ENCODE measurements around the gene ZBTB24.

ZBTB24 gene

GRCh38 chr6:109498936-109499335, 15.9 kb upstream of the ZBTB24 start:
- no peak for DNase-seq (ENCODE audit: low read depth)

DNA sequence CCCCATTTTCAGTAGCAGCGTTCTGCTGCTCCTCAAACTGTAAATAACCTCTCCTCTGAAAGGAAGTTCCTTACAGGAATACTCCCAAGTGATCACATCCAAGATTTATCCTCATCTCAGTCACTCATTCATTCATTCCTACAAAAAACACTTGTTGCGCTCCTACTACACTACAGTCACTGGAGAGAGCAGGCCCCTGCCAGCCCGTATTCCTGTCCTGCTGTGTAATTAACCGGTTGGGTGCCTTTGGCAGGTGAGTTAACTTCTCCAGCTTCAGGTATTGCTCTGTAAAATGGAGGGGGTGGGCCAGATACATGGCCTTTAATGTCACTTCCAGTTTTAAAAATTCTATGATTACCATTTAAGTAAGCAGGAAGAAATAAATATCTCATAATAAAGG, 15.0 kb upstream of the ZBTB24 start:
- DNase-seq (ENCODE audit: low read depth), result no peak

DNA sequence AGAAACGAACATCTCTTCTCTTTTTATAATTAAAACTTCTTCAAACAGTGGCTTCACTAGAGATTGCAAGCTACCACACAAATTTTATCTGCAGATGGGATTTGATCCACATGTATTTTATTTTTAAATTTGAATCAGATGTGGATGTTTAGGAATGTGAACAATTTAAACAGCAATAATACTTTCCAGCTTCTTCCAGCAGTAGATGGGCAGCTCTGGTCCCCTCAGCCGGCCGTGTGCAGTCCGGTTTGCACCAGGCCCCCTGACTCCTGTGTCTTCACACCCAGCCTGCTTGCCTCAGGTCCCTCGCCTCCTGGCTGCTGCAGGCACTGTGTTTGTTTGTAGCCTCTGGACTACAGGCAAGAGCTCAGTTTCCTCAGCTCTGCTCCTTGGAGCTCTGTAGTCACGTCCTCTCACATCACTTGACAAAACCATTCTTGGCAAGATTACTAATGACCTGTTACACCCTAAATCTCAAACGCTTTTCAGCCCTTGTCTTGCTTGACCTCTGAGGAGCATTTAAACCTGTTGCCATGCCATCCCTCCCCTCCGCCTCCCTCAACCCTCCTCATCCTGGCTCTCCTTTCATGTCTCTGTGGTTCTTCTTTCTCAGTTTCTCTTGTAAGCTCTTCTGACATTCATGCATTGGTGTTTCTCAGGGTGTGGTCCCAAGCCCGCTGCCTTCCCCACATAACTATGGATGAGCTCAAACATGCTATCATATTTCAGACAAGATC, 13.2 kb upstream of the ZBTB24 start:
- DNase-seq (ENCODE audit: low read depth), result no peak

DNA sequence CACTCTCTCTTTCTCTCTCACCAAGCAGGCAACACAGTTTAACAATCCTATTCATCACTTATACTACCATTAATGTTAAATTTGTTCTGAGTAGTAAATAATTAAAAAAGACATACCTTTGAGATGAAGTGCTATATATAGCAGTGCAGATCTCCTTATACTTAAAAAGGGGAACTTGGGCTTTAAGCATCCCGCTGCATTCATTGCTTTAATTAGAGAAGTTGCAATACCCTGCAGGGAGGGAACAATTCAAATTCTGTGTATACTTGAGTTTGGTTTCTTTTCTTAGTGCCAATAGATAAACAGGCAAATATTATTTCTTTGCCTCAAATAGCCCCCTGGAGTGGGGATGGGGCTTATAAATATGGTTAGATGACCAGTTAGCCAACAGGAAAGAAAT, 10.8 kb upstream of the ZBTB24 start:
- DNase-seq (ENCODE audit: low read depth), result no peak

- DNase-seq (ENCODE audit: low read depth), result no peak
Measured at GRCh38 chr6:109491207-109491938, 8.4 kb upstream of the ZBTB24 start.

- no peak for DNase-seq (ENCODE audit: low read depth)
Measured at GRCh38 chr6:109490713-109491112, 7.7 kb upstream of the ZBTB24 start.

- no peak for DNase-seq (ENCODE audit: low read depth)
Measured at GRCh38 chr6:109488001-109488400, 5.0 kb upstream of the ZBTB24 start.

- DNase-seq (ENCODE audit: low read depth), result no peak
Measured at GRCh38 chr6:109486068-109486467, 3.0 kb upstream of the ZBTB24 start.

GRCh38 chr6:109485266-109485935, 2.4 kb upstream of the ZBTB24 start:
- no peak for DNase-seq (ENCODE audit: low read depth)

DNA sequence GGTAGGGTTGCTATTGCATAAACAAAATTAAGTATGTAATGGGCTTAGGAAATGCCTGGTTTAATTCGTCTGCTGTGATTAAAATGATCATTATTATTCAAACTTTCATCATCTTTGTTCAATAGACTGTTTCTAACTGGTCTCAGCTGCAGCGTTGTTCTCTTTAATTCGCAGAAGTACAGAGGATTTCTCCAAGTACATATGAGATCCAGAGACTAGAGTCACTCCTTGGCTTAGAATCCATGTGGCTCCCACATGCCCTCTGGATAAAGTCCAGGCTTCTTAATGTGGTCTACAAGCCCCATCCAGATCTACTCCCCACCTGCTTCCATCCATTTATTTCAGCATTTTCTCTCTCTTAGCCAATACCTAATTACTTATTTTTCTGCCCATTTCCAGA, 1.1 kb upstream of the ZBTB24 start:
- DNase-seq (ENCODE audit: low read depth), result no peak

GRCh38 chr6:109483735-109484057, 677 bp upstream of the ZBTB24 start:
- no peak for DNase-seq (ENCODE audit: low read depth)

DNA sequence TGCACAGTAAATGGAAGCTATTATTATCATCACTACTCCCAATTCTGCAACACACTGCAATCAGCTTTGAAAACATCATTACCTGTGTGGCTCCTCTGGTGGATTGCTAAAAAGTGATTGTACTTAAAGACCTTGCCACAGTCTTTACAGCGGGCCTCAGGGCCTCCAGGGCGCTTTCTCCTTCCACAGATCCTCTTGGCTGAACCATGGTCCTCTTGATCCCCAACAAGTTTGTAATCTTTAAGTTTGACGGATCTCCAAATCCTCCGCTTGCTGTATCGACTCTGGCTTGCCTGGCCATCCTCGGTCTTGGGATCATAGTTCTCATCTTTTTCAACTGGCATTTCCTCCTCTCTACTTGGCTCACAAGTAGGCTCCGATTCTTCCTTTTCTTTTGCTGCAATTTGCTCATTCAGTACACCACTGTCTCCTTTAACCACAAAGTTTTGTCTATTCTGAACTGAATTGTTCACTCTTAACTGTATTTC, 2.0 kb downstream of the ZBTB24 start:
- DNase-seq (ENCODE audit: low read depth), result no peak

DNA sequence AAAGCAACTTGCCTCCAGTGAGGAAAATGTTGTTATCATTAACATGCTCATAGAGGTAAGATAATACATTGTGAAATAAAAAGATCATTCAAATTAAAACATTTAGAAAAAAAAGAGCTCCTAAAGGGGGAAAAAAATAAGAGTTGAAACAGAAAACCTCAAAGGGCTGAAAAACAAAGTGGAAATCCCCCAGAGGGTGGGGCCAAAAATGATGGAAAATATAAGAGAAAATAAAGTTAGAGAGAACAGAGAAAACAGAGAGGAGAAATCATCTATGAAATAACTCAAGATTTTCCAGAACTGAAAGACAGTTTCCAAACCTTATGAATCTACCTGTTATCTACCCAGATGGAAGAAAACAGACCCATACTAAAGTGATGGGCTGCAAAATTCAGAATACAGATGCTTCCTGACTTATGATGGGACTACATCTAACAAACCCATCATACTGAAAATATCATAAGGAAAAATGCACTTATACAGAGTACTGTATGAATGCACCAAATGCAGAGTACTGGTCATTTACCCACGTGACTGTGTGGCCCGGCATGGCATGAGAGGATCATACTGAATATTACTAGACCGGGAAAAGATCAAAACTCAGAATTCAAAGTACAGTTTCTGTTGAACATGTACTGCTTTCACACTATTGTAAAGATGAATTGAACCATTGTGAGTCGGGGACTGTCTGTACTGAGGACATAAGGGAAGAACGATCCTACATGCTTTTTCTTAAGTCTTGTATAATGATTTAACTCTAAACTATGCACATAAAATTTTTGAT, 4.0 kb downstream of the ZBTB24 start:
- DNase-seq (ENCODE audit: low read depth), result no peak

DNA sequence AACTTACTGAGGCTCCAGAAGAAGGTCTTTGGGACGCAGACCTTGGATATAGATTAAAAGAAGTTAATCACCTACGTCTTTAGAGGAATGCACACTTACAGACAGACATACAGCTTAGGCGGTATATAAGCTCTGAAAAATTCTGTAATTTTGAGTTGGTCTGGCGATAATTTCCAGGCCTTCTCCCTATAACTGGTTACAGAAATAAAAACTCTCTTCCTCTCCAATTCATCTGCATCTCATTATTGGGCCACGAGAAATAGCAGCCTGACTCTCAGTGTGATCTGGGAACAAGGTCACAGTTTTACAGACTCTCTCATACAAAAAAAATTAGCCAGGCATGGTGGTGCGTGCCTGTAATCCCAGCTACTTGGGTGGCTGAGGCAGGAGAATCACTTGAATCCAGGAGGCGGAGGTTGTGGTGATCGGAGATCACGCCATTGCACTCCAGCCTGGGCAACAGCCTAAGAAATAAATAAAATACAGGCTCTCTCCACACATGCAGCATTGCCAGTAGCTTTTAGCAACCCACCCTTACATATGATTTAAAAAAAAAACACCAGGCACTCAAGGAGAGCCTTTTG, 4.7 kb downstream of the ZBTB24 start:
- DNase-seq (ENCODE audit: low read depth), result no peak

- no peak for DNase-seq (ENCODE audit: low read depth)
Measured at GRCh38 chr6:109477725-109478124, 5.3 kb downstream of the ZBTB24 start.

GRCh38 chr6:109477184-109477583, 5.8 kb downstream of the ZBTB24 start:
- no peak for DNase-seq (ENCODE audit: low read depth)

- DNase-seq (ENCODE audit: low read depth), result no peak
Measured at GRCh38 chr6:109475625-109476024, 7.4 kb downstream of the ZBTB24 start.

DNA sequence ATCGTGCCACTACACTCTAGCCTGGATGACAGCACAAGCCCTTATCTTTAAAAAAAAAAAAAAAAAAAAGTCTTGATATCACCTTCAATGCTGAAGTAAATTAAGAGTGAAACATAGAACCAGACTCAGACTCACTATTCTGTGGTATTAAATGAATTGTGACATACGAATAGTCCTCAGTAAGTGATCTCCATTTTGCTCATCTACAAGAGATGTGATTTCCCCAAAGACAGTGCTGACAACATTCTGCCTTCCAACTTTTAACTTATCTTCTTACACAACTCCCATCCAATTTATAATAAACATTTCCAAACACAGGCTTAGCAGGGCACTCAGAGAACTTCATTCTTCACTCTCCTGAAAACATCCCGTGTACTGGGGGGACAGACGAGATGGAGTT, 8.0 kb downstream of the ZBTB24 start:
- no peak for DNase-seq (ENCODE audit: low read depth)

DNA sequence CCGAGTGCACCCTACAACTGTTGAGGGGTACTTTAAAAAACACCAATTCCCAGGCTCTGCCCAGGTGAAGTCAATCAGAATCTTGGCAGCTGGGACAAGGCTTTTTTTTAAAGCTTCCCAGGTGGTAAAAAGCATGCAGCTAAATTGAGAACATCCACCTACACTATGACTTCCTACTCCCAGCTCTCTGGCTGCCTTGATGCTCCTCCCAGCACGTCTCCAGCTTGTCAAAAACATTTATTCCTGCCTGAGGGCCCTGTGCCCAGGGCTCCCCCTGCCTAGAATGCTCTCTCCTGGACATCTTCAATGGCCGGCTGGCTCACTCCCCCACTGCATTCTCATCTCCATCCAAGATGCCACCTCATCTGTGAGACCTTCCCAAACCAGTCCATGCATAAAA, 9.9 kb downstream of the ZBTB24 start:
- no peak for DNase-seq (ENCODE audit: low read depth)

- DNase-seq (ENCODE audit: low read depth), result no peak
Measured at GRCh38 chr6:109472132-109472995, 10.7 kb downstream of the ZBTB24 start.
